ENCODE measurements around the gene ZSCAN16.

ZSCAN16 gene

DNA sequence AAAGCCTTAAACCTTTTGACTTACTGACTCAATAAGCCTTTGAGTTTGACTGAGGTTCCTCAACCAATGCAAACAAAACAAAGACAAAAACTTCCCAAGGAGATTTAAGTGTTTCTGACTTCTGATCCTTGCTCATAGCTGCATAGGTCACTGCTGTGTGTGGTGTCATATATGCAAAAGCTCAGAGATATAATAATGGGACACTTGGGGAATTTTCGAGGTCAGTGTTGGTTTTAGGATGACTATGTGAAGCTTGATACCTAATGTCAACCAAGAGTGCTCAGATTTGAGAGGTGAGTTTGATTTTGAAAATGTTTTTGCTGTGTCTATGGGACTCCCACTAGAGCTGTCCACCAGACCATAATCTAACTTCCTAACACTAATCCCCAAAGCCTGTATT is 43.5 kb downstream of the ZSCAN16 start:
- DNase-seq (ENCODE audit: low read depth in 2 of 3, low spot score in 2 of 3), result no peak

DNA sequence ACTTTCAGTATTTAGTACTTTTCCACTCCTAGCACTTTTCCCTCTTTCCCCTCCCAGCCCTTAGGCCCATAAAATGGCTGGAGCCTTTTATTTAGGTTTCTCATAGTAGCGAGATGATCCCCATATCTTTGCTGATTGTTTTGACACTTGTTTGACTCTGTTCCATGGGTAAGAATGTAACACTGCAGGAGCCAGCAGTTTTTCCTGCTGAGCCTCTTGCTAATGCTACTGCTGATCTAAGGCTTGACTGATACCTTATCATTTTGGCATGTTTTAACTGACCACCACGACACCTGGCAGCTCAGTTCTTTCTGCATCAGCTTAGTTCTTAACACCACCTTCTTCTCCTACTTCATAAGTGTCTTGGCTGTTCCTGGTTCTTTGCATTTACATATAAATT is 46.9 kb downstream of the ZSCAN16 start:
- no peak for DNase-seq (ENCODE audit: low read depth in 2 of 3, low spot score in 2 of 3)

DNA sequence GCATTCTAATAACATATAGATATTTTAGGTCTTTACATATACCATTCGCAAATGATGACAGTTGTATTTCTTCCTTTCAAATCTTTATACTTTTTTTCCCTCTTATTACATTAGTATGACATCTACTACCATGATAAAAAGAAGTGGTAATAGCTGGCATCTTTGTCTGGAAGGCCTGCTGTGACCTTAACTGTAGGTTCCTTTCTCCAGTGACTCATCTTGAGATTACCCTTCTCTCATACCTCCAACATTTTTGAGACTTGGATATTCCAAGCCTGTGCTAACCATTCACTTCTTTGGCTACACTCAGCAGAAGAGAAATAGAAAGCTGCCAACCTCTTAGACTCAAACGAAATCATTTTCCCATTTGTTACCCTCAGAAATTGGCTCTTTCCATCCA is 47.6 kb downstream of the ZSCAN16 start:
- no peak for DNase-seq (ENCODE audit: low read depth in 2 of 3, low spot score in 2 of 3)

DNA sequence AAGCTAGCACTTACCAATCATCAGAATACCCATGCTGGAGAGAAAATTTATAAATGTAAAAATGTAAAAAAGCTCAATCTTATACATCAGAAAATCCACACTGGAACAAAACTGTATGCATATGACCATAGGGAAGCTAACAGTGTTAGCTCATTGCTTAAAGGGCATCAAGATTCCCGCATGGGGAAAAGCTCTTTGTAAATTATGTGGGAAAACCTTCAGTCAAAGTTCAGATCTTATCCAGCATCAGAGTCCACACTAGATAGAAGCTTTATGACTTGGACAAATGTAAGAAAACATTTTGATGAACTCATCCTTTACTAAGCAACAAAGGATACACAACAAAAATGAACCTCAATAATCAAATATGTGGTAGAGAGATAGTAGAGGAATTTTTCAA is 52.0 kb downstream of the ZSCAN16 start:
- no peak for DNase-seq (ENCODE audit: low read depth in 2 of 3, low spot score in 2 of 3)
